GM12878 (cell line): ENCODE results near the gene C16orf95.

Experiments used
- BHLHE40 ChIP-seq, 2 experiments: fragments of 450-650 bp in 1 of 2; IDR thresholded peaks; 2 replicates each; pipeline ENCODE4 v1.6.1; 2011 to 2017; ENCODE audit warnings: low read depth in 2 of 2, borderline replicate concordance in 1 of 2, improper control_type of control experiment in 1 of 2, low read length in 1 of 2, mild to moderate bottlenecking in 1 of 2
- CBX5 ChIP-seq: sonication (generic); IDR thresholded peaks from 2 replicates; pipeline ENCODE4 v1.6.1; 2016; ENCODE audit warnings: low read depth, moderate library complexity, mild to moderate bottlenecking, inconsistent platforms
- CHD2 ChIP-seq: IDR thresholded peaks from 2 replicates; pipeline ENCODE4 v1.6.1; 2011; ENCODE audit warnings: low read depth, low read length, improper control_type of control experiment, borderline replicate concordance
- CREM ChIP-seq: IDR thresholded peaks from 2 replicates; pipeline ENCODE4 v1.6.1; 2014; ENCODE audit warnings: antibody characterized with exemption, low read depth
- EP300 ChIP-seq, 2 experiments: fragments of 150-350 bp in 1 of 2; IDR thresholded peaks; 2 replicates each; pipeline ENCODE4 v1.6.1; 2011 to 2012; ENCODE audit warnings: low read depth in 2 of 2, low read length in 2 of 2, borderline replicate concordance in 1 of 2, improper control_type of control experiment in 1 of 2, inconsistent platforms in 1 of 2; ENCODE audit not compliant: control insufficient read depth in 1 of 2
- EZH2 ChIP-seq: IDR thresholded peaks from 2 replicates; pipeline ENCODE4 v1.6.1; 2012; ENCODE audit warnings: low read depth, mild to moderate bottlenecking, control low read depth, inconsistent platforms, low read length, borderline replicate concordance; ENCODE audit not compliant: control insufficient read depth
- POLR2A ChIP-seq: IDR thresholded peaks from 2 replicates; pipeline ENCODE4 v1.6.1; 2011; ENCODE audit warnings: low read depth, mild to moderate bottlenecking, low read length
- POLR2AphosphoS5 ChIP-seq: IDR thresholded peaks from 2 replicates; pipeline ENCODE4 v1.6.1; 2011; ENCODE audit warnings: mild to moderate bottlenecking, low read length, inconsistent platforms
- SPI1 ChIP-seq: IDR thresholded peaks from 2 replicates; pipeline ENCODE4 v1.6.1; 2011; ENCODE audit warnings: low read depth, mild to moderate bottlenecking, low read length, moderate library complexity, borderline replicate concordance; ENCODE audit not compliant: insufficient read depth
- TF ChIP-seq, protein P1 (sequence below), 3 experiments: IDR thresholded peaks in 2 of 3; conservative IDR thresholded peaks in 1 of 3; 2 replicates each; pipeline ENCODE4 v1.5.1; 2011; ENCODE audit warnings: low read depth in 3 of 3, low read length in 3 of 3, mild to moderate bottlenecking in 3 of 3, control low read depth in 2 of 3, moderate library complexity in 2 of 3, inconsistent platforms in 1 of 3, mixed read lengths in 1 of 3; ENCODE audit not compliant: control insufficient read depth in 2 of 3, insufficient read depth in 1 of 3; ENCODE audit errors: extremely low read depth in 1 of 3
- TF ChIP-seq, protein P2 (sequence below): IDR thresholded peaks from 2 replicates; pipeline ENCODE4 v1.6.1; 2011; ENCODE audit warnings: borderline replicate concordance, low read depth, mild to moderate bottlenecking, moderate library complexity, mixed read lengths, low read length; ENCODE audit not compliant: insufficient read depth; ENCODE audit errors: extremely low read length
- TF ChIP-seq, protein P3 (sequence below): IDR thresholded peaks from 2 replicates; pipeline ENCODE4 v1.6.1; 2012; ENCODE audit warnings: low read depth, low read length, improper control_type of control experiment
- TF ChIP-seq, protein P4 (sequence below): IDR thresholded peaks from 2 replicates; pipeline ENCODE4 v1.6.1; 2011; ENCODE audit warnings: low read depth, low read length, improper control_type of control experiment, borderline replicate concordance
- TF ChIP-seq, protein P5 (sequence below): IDR thresholded peaks from 2 replicates; pipeline ENCODE4 v1.6.1; 2012; ENCODE audit warnings: mild to moderate bottlenecking, low read depth, low read length

DNA sequence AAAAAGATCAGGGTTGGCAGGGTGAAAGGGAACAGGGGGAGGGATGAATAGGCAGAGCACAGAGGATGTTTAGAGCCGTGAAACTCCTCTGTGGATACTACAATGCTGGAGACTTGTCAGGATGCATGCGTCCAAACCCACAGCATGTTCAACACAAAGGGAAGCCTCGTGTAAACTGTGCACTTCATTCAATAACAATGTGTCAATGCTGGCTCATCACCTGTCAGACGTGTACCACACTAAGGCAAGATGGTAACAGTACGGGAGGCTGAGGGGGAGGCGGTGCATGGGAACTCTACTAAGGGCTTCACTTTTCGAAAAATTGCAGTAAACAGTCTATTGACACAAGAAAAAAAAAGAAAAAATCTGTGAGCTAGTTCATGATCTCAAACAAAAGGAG, 63.7 kb downstream of the C16orf95 start:
- TF ChIP-seq, protein P1, sequence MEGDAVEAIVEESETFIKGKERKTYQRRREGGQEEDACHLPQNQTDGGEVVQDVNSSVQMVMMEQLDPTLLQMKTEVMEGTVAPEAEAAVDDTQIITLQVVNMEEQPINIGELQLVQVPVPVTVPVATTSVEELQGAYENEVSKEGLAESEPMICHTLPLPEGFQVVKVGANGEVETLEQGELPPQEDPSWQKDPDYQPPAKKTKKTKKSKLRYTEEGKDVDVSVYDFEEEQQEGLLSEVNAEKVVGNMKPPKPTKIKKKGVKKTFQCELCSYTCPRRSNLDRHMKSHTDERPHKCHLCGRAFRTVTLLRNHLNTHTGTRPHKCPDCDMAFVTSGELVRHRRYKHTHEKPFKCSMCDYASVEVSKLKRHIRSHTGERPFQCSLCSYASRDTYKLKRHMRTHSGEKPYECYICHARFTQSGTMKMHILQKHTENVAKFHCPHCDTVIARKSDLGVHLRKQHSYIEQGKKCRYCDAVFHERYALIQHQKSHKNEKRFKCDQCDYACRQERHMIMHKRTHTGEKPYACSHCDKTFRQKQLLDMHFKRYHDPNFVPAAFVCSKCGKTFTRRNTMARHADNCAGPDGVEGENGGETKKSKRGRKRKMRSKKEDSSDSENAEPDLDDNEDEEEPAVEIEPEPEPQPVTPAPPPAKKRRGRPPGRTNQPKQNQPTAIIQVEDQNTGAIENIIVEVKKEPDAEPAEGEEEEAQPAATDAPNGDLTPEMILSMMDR (IDR thresholded peaks at IDR 0.05 in 2 of 3, conservative IDR thresholded peaks at IDR 0.05 in 1 of 3; ENCODE audit: control insufficient read depth in 2 of 3, extremely low read depth in 1 of 3, insufficient read depth in 1 of 3, low read depth in 3 of 3, low read length in 3 of 3) = no peak
- no peak for TF ChIP-seq EZH2
- no peak for TF ChIP-seq EP300 (IDR thresholded peaks at IDR 0.05; ENCODE audit: borderline replicate concordance in 1 of 2, control insufficient read depth in 1 of 2, low read depth in 2 of 2, low read length in 2 of 2)
- TF ChIP-seq, protein P2, sequence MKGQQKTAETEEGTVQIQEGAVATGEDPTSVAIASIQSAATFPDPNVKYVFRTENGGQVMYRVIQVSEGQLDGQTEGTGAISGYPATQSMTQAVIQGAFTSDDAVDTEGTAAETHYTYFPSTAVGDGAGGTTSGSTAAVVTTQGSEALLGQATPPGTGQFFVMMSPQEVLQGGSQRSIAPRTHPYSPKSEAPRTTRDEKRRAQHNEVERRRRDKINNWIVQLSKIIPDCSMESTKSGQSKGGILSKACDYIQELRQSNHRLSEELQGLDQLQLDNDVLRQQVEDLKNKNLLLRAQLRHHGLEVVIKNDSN = no peak
- TF ChIP-seq SPI1 = no peak
- TF ChIP-seq, protein P3, sequence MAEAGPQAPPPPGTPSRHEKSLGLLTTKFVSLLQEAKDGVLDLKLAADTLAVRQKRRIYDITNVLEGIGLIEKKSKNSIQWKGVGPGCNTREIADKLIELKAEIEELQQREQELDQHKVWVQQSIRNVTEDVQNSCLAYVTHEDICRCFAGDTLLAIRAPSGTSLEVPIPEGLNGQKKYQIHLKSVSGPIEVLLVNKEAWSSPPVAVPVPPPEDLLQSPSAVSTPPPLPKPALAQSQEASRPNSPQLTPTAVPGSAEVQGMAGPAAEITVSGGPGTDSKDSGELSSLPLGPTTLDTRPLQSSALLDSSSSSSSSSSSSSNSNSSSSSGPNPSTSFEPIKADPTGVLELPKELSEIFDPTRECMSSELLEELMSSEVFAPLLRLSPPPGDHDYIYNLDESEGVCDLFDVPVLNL = no peak
- TF ChIP-seq, protein P4, sequence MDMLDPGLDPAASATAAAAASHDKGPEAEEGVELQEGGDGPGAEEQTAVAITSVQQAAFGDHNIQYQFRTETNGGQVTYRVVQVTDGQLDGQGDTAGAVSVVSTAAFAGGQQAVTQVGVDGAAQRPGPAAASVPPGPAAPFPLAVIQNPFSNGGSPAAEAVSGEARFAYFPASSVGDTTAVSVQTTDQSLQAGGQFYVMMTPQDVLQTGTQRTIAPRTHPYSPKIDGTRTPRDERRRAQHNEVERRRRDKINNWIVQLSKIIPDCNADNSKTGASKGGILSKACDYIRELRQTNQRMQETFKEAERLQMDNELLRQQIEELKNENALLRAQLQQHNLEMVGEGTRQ = no peak
- TF ChIP-seq CREM = no peak
- TF ChIP-seq POLR2A = no peak
- no peak for TF ChIP-seq CHD2
- no peak for TF ChIP-seq BHLHE40 (IDR thresholded peaks at IDR 0.05; ENCODE audit: borderline replicate concordance in 1 of 2, low read depth in 2 of 2, low read length in 1 of 2)
- no peak for TF ChIP-seq POLR2AphosphoS5
- no peak for TF ChIP-seq CBX5
- TF ChIP-seq, protein P5, sequence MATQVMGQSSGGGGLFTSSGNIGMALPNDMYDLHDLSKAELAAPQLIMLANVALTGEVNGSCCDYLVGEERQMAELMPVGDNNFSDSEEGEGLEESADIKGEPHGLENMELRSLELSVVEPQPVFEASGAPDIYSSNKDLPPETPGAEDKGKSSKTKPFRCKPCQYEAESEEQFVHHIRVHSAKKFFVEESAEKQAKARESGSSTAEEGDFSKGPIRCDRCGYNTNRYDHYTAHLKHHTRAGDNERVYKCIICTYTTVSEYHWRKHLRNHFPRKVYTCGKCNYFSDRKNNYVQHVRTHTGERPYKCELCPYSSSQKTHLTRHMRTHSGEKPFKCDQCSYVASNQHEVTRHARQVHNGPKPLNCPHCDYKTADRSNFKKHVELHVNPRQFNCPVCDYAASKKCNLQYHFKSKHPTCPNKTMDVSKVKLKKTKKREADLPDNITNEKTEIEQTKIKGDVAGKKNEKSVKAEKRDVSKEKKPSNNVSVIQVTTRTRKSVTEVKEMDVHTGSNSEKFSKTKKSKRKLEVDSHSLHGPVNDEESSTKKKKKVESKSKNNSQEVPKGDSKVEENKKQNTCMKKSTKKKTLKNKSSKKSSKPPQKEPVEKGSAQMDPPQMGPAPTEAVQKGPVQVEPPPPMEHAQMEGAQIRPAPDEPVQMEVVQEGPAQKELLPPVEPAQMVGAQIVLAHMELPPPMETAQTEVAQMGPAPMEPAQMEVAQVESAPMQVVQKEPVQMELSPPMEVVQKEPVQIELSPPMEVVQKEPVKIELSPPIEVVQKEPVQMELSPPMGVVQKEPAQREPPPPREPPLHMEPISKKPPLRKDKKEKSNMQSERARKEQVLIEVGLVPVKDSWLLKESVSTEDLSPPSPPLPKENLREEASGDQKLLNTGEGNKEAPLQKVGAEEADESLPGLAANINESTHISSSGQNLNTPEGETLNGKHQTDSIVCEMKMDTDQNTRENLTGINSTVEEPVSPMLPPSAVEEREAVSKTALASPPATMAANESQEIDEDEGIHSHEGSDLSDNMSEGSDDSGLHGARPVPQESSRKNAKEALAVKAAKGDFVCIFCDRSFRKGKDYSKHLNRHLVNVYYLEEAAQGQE = no peak
